HG03280 (cell line): Measurements from ENCODE around the gene ATF6.
"Not testable (repeated sequence)": the region's sequence is repeated elsewhere in the genome, so short reads cannot be mapped to it uniquely, and the experiment has no call there.

Experiments
- ATAC-seq: cut with Tn5 transposase; IDR thresholded peaks from one replicate; pipeline ENCODE4 v1.9.1; 2021; ENCODE audit warnings: mild to moderate bottlenecking, moderate library complexity; ENCODE audit not compliant: unreplicated experiment

Gene ATF6

GRCh38 chr1:161731981-161732718 is 34.0 kb upstream of the ATF6 start:
- no peak for ATAC-seq

- no peak for ATAC-seq
Observed at GRCh38 chr1:161733526-161733925, 32.6 kb upstream of the ATF6 start.

GRCh38 chr1:161735837-161736236 is 30.3 kb upstream of the ATF6 start:
- no peak for ATAC-seq

GRCh38 chr1:161736335-161736969 is 29.7 kb upstream of the ATF6 start:
- no peak for ATAC-seq

GRCh38 chr1:161737625-161738024 is 28.5 kb upstream of the ATF6 start:
- no peak for ATAC-seq

GRCh38 chr1:161738627-161739287 is 27.4 kb upstream of the ATF6 start:
- ATAC-seq = peak; percentile 60

- ATAC-seq = no peak
Observed at GRCh38 chr1:161739865-161740566, 26.1 kb upstream of the ATF6 start.

GRCh38 chr1:161740921-161741320 is 25.2 kb upstream of the ATF6 start:
- ATAC-seq = no peak

GRCh38 chr1:161743231-161743630 is 22.9 kb upstream of the ATF6 start:
- ATAC-seq = no peak

GRCh38 chr1:161747801-161748200 is 18.3 kb upstream of the ATF6 start:
- ATAC-seq = no peak

- ATAC-seq = peak; percentile 97
Observed at GRCh38 chr1:161749509-161750407, 16.4 kb upstream of the ATF6 start, which contains the start of gene DUSP12. Gene DUSP12 (plus strand): TSS chr1:161749786. CDS start chr1:161749802, 16 bp downstream.

GRCh38 chr1:161763522-161764098 is 2.5 kb upstream of the ATF6 start:
- no peak for ATAC-seq

GRCh38 chr1:161768461-161768860 is 2.3 kb downstream of the ATF6 start:
- no peak for ATAC-seq

GRCh38 chr1:161768986-161769672 is 3.0 kb downstream of the ATF6 start:
- no peak for ATAC-seq

GRCh38 chr1:161769673-161770045 is 3.5 kb downstream of the ATF6 start:
- not testable (repeated sequence) for ATAC-seq

- ATAC-seq = no peak
Observed at GRCh38 chr1:161770250-161770649, 4.1 kb downstream of the ATF6 start.

- no peak for ATAC-seq
Observed at GRCh38 chr1:161771161-161771560, 5.0 kb downstream of the ATF6 start.

GRCh38 chr1:161771973-161772372 is 5.9 kb downstream of the ATF6 start:
- no peak for ATAC-seq

- no peak for ATAC-seq
Observed at GRCh38 chr1:161772397-161772796, 6.3 kb downstream of the ATF6 start.
